ENCODE data around the gene COL4A1.

COL4A1 gene

DNA sequence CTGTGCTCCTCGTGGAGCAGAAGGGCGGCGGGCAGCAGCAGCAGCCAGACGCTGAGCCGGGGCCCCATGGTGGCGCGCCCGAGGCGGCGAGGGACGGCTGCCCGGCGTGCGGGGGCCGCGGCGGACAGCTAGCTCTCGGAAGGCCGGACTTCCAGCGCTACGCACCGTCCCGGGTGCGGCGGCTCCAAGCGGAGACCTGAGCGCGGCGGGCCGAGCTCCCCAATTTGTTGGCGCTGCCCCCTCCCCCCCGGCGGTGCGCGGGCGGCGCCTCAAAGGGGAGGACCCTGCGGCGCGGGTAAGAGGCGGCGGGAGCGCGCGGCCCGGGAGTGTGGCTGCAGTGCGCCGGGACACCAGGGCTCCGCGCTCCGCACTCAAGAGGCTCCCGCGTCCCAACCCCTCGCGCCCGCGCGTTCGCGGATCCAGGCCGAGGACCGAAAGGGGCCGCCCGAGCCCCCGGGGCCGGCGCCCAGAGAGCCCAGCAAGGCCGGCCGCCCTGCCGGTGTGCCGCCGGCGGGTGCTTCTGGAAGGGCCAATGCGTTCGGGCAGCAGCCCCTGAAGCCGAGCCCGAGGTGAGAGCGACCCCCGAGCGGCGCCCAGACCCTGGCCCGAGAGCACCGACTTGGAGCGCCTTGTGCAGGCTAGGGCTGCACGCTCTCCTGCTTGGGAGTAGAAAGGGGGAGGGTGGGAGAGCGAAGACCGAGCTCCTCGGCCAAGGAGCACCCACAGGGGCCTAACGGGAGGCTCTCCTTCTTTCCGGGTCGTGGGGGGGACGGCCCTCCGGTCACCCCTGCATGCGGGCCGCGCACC lies at the start of gene COL4A1, which contains the start of gene COL4A2:
Gene COL4A1 (minus strand): TSS at position 198 of the 807 bp plus-strand sequence. CDS start 130 bp downstream, at position 68.
Gene COL4A2 (plus strand): TSS at position 325 of the 807 bp plus-strand sequence. CDS start 620 bp downstream, outside the sequence.
- TF ChIP-seq ZBTB7A (IDR thresholded peaks at IDR 0.05; ENCODE audit: low read depth) (0 out of 2 replicates have a peak, but pooled peaks have one; percentile 17), TEAD4 (IDR thresholded peaks at IDR 0.05) (no peak), RAD21 (IDR thresholded peaks at IDR 0.05; ENCODE audit: low read depth) (peak; percentile 4; the same call in 1 of the 2 replicates), CREB1 (IDR thresholded peaks at IDR 0.05; ENCODE audit: low read depth) (no peak), EP300 (IDR thresholded peaks at IDR 0.05; ENCODE audit: borderline replicate concordance) (no peak)
- TF ChIP-seq, protein P1, sequence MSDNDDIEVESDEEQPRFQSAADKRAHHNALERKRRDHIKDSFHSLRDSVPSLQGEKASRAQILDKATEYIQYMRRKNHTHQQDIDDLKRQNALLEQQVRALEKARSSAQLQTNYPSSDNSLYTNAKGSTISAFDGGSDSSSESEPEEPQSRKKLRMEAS (IDR thresholded peaks at IDR 0.05), result peak; percentile 44; the same call in 1 of the 2 replicates
- TF ChIP-seq, protein P2, sequence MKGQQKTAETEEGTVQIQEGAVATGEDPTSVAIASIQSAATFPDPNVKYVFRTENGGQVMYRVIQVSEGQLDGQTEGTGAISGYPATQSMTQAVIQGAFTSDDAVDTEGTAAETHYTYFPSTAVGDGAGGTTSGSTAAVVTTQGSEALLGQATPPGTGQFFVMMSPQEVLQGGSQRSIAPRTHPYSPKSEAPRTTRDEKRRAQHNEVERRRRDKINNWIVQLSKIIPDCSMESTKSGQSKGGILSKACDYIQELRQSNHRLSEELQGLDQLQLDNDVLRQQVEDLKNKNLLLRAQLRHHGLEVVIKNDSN (IDR thresholded peaks at IDR 0.05), result no peak
- TF ChIP-seq, protein P3, sequence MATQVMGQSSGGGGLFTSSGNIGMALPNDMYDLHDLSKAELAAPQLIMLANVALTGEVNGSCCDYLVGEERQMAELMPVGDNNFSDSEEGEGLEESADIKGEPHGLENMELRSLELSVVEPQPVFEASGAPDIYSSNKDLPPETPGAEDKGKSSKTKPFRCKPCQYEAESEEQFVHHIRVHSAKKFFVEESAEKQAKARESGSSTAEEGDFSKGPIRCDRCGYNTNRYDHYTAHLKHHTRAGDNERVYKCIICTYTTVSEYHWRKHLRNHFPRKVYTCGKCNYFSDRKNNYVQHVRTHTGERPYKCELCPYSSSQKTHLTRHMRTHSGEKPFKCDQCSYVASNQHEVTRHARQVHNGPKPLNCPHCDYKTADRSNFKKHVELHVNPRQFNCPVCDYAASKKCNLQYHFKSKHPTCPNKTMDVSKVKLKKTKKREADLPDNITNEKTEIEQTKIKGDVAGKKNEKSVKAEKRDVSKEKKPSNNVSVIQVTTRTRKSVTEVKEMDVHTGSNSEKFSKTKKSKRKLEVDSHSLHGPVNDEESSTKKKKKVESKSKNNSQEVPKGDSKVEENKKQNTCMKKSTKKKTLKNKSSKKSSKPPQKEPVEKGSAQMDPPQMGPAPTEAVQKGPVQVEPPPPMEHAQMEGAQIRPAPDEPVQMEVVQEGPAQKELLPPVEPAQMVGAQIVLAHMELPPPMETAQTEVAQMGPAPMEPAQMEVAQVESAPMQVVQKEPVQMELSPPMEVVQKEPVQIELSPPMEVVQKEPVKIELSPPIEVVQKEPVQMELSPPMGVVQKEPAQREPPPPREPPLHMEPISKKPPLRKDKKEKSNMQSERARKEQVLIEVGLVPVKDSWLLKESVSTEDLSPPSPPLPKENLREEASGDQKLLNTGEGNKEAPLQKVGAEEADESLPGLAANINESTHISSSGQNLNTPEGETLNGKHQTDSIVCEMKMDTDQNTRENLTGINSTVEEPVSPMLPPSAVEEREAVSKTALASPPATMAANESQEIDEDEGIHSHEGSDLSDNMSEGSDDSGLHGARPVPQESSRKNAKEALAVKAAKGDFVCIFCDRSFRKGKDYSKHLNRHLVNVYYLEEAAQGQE (IDR thresholded peaks at IDR 0.05; ENCODE audit: low read depth), result no peak

DNA sequence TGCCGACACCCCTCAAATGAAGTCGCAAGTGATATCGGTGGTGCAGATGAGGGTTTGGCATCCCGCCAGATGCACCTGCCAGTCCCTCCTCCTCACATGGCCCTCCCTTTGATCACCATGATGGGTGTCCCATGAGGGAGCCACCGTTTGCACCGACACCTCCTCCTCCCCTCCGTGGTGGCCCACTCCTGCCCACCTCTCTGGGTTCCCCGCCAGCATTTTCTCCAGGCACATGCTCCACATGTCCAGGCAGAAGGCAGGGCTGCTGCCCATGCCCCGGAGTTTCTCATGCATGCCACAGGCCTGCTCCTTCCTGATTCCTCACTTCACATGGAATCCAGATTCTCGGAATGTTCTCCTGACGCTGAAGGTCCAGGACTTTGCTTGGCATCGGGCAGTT lies 49.4 kb upstream of the COL4A1 start:
- TF ChIP-seq RAD21 (IDR thresholded peaks at IDR 0.05; ENCODE audit: low read depth) (no peak), TCF12 (IDR thresholded peaks at IDR 0.05; ENCODE audit: low read depth) (no peak), TAF1 (IDR thresholded peaks at IDR 0.05; ENCODE audit: low read depth) (no peak), CREB1 (IDR thresholded peaks at IDR 0.05; ENCODE audit: low read depth) (no peak), TEAD4 (IDR thresholded peaks at IDR 0.05) (no peak), NFIC (IDR thresholded peaks at IDR 0.05) (no peak), EP300 (IDR thresholded peaks at IDR 0.05; ENCODE audit: borderline replicate concordance) (no peak), EGR1 (IDR thresholded peaks at IDR 0.05) (no peak)
- TF ChIP-seq, protein P3 (IDR thresholded peaks at IDR 0.05; ENCODE audit: low read depth), result no peak
- TF ChIP-seq, protein P2 (IDR thresholded peaks at IDR 0.05), result no peak

DNA sequence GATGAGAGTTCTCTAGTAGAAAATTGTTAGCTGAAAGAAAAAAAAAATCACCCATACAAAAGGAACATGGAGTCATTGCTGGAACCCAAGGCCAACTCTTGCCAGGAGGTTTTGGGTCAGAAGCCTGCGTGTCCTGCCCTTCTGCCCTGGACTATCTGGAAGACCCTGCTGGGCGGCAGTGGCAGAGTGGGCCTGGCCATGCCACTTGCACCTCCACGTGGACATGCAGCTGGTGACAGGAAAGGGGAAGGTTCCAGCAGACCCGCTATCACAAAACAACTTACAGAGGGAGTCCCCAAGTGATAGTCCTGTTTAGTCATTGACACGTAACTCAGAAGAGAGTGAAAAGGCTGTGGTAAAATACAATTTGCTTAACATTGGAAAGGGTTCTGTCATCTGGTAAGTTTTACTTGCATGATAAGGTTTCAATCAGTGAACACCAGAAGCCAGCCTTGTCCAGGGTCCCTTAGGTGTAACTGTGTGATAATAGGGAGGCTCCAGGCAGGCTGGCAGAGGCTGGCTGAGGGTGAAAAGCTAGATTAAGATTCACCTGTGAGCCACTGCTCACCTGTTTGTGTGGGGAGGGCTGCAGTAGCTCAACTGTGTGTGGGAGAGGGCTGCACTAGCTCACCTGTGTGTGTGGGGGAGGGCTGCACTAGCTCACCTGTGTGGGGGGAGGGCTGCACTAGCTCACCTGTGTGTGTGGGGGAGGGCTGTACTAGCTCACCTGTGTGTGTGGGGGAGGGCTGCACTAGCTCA lies 47.9 kb upstream of the COL4A1 start:
- no peak for TF ChIP-seq RAD21 (IDR thresholded peaks at IDR 0.05; ENCODE audit: low read depth)
- no peak for TF ChIP-seq TAF1 (IDR thresholded peaks at IDR 0.05; ENCODE audit: low read depth)
- no peak for TF ChIP-seq YY1 (IDR thresholded peaks at IDR 0.05; ENCODE audit: low read depth)
- no peak for TF ChIP-seq EGR1 (IDR thresholded peaks at IDR 0.05)
- no peak for TF ChIP-seq TEAD4 (IDR thresholded peaks at IDR 0.05)
- TF ChIP-seq FOXM1 (IDR thresholded peaks at IDR 0.05; ENCODE audit: borderline replicate concordance, low read depth), result no peak
- TF ChIP-seq NFIC (IDR thresholded peaks at IDR 0.05), result no peak
- TF ChIP-seq, protein P1 (IDR thresholded peaks at IDR 0.05), result no peak
- TF ChIP-seq ZBTB7A (IDR thresholded peaks at IDR 0.05; ENCODE audit: low read depth), result no peak
- TF ChIP-seq TCF12 (IDR thresholded peaks at IDR 0.05; ENCODE audit: low read depth), result no peak
- no peak for TF ChIP-seq CREB1 (IDR thresholded peaks at IDR 0.05; ENCODE audit: low read depth)
- TF ChIP-seq, protein P2 (IDR thresholded peaks at IDR 0.05), result no peak
- TF ChIP-seq, protein P3 (IDR thresholded peaks at IDR 0.05; ENCODE audit: low read depth), result no peak
- TF ChIP-seq EP300 (IDR thresholded peaks at IDR 0.05; ENCODE audit: borderline replicate concordance), result no peak

All from Ishikawa (cell line).